SKM-1 (cell line): Measurements from ENCODE around the gene B4GALT1.

Experiments used
- DNase-seq: peaks from one replicate; lab custom pipeline; 2025; ENCODE audit not compliant: unreplicated experiment; lab: John Stamatoyannopoulos, UW

Gene B4GALT1

DNA sequence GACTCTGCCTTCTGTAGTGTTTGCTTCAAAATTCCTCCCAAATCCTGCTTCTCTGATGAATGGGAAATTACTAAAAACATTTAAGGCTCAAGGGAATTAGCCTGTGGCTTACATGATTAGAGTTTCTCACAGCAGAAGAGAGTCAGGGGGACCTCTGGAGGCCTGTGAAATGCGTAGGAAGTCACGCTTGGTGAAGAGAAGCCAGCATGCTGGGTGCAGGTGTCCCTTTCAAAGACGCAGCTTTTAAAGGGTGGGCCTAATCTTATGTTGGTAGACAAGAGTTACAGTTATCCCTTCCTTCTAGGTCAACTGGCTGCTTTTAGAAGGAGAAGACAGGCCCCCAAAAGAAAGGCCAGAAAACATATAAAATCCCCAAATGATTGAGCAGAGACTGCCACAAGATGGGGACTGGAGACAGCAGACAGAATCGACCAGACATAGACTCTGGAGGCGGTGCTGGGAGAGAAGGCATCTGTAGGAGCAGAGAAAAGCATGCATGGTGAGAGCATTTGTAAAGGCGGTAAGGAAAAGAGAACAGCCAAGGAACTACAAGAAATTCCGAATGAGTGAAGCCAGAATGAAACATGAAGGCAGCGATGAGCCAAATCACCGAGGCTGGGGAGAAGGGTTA lies 42.3 kb downstream of the B4GALT1 start:
- DNase-seq: no peak

DNA sequence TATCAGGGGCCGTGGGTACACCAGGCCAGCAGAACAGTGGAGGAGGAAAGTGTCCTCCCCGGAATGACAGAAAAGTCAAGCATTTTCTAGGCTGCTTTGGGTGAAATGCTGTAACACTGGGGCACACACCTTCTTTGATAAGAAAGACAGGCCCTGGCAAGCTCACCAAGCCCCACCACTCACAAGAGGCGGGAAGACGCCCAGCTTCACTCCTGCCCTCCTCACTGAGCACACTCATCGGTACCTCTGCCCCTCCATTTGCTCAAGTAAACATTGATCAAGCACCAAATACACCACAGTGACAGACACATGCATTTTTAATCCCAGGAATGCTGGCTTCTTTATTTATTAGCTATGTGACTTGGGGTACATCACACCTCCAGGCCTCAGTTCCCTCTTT lies 43.1 kb downstream of the B4GALT1 start:
- DNase-seq: no peak

DNA sequence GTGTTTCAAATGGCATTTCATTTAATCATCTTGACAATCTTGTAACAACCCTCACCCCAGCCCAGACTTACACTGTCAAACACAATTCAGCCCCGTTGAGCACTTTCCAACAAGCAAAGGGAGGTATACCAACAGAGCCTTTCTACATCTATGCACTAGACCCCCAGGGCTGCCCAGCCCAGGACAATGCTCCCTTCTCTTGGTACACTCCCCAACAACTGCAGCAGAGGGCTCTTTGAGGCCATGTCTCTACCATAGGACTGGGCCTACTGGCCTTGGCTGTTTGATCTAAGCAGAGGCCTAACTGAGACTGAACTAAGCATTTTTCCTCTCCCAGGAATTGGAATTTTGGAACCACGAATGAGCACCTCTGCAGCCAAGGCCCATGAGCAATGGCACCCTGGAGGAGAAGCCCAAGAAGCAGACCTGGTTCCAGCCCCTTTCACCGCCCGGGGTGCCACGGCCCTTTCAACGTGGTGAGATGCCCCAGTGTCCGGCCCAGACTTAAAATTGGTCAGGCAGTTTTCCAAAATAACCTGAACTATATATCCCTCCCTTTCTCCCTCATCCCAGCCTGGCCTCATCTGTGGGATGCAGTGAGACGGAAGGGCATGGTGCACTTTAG lies 43.6 kb downstream of the B4GALT1 start:
- DNase-seq: no peak

DNA sequence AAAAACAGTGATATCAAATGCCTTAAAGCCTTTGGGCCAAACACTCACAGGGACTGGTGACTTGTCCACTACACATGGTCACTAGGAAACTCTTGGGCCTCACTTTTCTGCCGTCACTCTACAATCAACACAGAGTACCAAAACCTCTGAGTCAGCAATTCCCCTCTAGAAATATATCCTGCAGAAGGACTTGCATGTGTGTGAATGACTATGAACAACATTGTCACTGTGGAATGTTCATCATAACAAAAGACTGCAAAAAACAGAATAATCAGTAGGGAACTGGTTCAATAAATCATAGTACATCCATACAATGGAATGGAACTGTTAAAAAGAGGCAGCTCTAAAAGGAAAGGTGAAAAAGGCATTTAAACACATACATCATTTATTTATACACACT lies 46.5 kb downstream of the B4GALT1 start:
- no peak for DNase-seq

DNA sequence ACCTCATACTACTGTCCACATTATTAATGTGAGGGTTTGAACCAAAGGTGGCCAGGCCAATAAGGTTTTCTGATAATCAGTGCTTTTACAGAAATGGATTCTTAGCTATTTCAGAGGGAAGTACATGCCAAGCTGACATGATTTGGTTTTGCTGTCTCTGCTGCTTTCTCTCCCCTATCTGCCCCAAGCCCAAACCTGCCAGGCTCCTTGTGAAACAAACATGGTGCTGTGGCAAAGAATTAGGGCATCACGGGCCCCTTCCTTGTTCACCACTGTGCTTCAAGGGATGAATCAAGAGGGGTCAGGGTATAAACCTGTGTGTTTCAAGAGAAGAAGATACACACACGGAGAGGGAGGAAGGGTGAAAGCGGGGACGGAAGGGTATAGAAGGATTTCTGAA lies 49.3 kb downstream of the B4GALT1 start:
- DNase-seq: no peak

DNA sequence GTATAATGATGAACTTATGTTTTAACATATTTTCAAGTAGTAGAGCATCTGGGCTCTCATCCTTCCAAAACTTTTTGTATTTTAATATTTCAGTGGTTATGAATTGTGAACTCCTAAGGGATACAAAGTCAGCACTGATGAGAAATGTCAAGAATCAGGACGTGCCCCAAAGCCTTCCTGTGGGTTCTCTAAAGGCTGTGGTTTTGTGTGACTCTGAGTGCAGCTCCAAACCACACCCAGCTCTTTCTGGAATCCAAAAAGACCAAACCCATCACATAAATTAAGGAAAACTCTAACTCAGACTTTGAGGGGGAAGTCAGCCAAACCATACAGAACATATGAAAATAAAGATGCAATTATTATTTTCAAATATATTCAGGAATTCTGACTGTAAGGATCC lies 49.8 kb downstream of the B4GALT1 start:
- no peak for DNase-seq

DNA sequence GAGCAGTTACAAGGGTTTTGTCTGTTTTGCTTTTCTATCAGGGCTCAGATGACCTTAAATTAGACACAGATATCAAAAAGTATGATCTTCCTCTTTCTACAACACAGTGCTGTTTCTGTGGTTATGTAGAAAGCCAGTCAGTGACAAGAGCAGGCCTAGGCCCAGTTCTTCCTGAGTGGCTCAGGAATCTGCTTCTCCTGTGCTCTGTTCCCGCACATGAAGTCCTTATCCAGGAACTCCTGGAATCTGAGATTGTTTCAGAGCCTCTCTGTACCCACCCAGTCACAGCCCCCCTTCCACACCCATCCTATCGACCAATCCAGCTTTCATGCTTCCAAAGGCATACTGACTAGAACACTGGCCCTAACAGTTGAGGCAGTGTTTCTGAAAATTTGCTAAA lies 50.3 kb downstream of the B4GALT1 start:
- no peak for DNase-seq

DNA sequence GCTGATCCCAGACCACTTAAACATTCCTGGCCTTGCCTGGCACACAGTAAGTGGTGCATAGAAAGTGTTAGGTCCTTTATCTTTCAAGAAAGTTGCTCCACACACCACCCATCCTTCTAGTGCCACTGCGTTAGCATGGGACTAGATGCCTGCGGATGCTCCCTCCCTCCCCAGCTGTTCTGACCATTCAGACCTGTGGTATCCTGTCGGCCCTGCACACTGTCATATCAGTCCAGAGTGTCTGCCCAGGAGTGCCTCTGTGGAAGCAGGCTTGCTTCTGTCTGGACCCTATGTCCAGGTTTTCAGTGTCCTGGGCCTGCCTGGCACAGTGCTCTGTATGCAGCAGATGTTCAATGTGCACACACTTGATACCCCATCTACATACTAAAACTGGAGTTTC lies 52.4 kb downstream of the B4GALT1 start:
- DNase-seq: no peak

DNA sequence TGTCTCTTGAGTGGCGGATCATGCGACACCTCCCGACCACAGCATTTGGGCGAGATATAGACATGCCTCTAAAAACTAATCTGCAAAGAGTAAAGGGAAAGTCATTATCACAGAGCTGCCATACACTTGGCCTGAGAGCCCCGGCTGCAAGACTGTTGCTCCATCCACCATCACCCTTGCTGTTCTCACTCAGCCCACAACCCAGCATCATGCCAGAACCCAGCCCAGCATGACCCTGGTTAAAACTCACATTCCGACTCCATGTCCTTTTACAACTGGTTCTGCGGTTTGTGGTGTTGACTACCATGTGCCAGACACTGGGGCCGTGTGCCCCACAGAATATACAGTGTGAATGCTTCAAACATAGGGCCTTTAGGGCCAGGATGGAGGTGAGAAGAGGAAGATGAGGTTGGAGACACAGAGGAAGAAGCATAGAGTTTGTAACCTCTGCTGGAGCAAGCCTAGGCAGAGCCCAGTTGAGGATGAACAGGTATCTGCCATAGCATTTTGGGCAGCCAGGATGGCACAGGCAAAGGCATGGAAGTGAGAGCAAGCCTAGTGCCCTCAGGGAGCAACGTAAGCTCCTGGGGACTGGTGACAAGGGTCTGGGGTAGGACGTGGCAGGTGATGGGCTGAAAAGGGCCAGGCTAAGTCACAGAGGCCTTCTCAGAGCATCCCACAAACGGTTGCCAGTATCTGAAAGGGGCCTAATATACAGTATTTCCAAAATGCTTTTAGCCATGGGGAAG lies 53.2 kb downstream of the B4GALT1 start:
- no peak for DNase-seq

DNA sequence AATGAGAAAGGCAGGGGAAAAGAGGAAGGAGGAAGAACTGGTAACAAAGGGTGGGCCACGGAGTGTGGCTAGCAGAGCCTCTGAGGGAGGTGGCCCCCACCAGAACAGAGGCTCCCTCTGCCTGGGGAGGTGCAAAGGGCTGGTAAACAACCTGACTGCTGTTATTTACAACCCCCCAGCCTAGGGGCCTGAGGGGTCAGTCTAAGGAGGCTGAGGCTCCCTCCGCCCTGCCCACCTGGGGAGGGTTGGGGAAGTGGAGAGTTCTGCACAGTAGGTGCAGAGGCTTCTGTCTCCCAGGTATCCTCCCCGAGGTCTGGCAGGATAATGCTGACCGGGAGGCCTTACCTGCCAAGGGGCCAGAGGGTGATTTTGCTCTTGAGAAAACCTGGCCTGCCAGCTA lies 55.0 kb downstream of the B4GALT1 start:
- no peak for DNase-seq

DNA sequence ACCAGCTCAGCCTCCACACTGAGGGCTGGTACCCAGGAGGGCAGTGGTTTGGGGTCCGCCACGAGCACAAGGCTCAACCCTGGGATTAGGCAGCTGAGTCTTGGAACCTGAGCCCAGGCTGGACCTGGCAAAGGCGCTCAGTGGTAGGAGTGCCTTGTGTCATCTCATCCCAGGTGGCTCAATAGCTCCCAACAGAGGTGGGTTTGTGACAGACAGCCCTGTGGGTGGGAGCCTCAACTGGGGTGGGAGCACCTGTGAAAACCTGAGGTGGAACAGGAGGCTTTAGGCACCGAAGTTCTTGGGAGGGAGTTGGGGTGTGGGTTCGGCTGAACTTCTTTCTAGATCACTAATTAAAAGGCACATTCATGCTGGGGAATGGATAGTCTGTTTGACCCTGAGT lies 55.5 kb downstream of the B4GALT1 start:
- no peak for DNase-seq

DNA sequence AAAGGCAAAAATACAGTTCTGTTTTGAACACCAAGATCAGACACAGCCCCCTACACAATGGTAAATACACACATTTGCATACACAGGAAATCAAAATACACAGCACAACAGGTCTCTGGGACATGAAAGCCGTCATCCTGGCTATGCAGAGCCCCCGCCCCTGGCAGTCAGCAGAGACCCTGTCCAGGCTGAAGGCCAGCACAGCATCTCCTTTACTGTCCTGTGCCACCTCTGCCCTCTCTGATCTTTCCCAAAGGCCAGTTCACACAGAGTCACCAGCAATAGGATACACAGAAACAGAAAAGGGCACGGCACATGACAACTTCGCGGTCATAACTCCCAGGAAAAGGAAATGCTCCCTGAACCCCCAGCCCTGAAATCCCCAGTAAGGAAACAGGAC lies 56.5 kb downstream of the B4GALT1 start:
- DNase-seq: no peak

DNA sequence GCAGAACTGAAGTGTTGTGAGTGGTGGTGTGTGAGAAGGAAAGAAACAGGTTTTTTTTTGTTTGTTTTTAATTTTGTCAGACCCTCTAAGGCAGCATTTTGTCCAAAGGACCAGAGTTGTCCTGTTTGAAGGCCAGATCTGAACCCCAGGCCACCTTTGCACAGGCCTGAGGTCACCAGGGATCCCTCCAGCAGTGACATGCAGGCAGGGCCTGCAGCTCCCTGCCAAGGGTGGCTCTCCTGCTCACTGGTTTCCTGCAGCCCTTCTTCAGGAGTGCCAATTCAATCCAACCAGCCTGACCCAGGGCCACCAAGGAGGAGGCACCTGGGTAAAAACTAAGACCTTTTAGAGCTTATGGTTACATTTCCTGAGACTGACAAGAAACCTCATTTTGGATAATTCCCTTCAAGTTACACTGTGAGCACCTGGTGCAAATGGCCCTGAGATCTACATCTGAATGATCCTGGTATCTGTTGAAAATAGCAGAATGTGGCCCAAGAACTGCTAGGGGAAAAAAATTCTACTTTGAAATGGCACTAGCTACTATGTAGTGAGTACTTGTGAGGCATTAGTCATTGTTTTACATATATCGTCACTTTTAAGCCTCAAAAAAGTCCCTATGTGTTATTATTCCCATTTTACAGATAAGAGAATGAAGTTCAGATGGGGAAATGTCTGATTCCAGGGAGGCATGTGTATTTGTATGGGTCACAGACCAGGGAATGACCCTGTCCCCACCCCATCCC lies 57.1 kb downstream of the B4GALT1 start:
- DNase-seq: no peak

DNA sequence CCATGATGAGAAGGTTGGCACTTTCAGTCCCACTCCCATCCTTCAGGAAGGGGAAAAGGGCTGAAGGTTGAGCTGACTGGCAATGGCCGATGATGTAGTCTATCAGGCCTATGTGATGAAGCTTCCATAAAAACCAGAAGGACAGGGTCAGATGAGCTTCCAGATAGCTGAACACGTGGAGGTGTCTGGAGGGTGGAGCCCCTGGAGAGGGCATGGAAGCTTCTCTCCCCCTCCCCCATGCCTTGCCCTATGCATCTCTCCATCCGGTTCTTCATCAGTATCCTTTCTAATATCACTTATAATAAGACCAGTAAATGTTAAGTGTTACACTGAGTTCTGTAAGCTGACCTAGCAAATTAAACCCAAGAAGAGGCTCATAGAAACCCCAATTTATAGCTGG lies 58.0 kb downstream of the B4GALT1 start:
- DNase-seq: no peak

DNA sequence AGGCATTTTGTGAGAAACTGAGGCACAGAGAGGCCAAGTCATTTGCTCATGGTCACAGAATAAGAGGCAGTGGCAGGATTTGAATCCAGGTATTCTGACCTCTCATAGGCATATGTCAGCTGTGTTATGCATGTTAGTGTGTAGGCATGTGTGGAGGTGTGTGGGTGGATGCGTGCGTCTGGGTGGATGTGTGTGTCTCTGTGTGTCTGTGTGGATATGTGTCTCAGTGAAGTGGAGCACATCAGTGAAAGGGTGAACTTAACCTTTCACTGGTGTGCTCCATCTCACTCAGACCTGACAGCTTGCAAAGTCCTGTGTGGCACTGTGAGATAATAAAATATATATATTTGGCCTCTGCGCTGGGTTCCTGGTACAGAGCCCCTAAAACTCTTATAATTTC lies 58.7 kb downstream of the B4GALT1 start:
- DNase-seq: no peak

DNA sequence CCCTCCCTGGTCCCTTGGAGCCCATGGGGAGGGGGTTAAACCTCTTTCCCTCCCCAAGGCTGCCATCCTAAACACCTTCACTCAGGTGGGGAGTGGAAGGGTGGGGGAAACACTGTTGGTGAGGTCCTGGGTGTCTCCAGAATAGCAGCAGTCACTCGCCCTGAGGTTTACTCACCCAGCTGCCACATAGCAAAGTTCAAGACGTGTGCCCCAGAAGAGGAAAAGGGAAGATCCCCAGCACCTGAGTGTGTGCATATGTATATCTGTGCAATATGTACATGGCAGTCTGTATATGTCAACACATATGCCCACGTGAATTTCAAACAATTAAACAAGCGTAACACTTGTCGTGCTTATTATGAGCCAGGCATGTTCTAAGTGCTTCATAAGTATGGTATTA lies 59.4 kb downstream of the B4GALT1 start:
- no peak for DNase-seq

DNA sequence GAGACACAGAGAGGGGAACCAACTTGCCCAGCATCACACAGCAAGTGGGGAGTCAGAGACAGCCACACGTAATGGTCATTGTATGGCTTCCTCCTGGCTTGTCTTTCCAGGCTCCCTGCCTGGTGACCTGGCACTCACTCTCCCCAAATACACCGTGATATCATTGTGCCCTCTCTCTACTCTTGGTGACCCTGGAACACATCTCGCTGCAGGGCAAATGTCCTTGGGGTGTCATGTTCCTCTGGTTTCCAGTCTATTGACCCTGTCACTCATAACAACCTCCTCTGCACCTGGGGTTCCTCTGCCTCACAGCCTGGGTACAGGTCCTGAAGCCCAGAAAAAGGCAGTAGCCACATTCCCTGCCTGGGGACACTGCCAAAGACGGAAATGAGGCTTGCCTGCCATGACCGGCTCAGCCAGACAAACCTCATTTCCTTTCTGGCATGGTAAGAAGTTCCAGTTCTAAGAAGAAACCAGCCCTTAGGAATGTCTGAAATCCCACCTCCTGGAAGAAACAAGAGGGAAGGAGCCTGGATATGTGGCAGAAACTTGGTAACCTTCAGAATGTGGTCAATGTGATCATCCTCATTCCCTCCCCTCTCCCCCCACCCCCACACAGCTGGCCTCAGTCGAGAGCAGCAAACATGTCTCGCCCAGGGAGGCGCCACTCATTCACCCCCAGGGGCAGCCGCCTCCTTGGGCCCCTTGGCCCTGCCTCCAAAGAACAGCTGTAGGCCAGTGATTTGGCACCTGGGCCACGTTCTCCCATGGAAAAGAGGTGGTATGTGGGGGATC lies 60.1 kb downstream of the B4GALT1 start:
- no peak for DNase-seq

DNA sequence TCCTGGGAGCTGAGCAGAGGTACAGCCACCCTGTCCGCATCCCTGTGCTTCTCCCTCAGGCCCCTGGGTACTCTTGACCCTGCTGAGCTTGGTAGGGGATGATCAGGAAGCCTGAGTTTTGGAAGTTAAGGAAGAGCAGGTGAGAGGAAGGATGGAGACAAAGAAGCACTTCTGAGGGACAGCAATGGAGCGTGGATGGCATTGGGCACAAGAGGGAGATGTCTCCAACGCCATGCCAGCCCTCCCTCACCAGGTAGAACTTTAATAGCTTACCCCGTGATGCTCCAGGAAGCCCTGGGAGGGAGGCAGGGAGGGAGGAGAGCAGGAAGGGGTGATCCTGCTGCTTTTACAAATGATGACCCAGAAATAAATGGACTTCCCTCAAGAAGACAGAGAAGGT lies 60.8 kb downstream of the B4GALT1 start:
- DNase-seq: no peak

DNA sequence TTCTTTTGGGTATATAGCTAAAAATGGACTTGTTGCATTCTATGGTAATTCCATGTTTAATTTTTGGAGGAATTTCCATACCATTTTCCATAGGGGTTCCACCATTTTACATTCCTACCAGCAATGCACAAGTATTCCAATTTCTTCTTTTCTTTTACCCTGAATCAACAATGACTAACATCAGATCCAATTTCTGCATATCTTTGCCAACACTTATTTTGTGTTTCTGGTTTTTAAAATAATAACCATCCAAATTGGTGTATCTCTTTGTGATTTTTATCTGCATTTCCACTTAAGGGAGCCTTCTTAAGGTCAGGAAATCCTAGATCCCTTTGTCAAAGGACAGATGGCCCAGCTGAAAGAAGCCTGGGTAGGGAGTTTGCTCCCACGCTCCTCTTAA lies 61.2 kb downstream of the B4GALT1 start:
- no peak for DNase-seq

DNA sequence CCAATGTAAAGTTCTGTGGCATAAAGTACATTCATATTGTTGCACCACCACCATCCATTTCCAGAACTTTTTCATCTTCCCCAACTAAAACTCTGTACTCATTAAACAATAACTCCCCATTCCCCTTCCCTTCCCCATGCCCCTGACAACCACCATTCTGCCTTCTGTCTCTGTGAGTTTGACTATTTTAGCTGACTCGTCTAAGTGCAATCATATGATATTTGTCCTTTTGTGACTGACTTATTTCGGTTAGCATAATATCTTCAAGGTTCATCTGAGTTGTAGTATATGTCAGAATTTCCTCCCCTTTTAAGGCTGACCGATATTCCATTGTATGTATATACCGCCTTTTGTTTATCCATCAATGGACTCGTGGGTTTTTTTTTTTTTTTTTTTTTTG lies 61.6 kb downstream of the B4GALT1 start:
- DNase-seq: no peak

DNA sequence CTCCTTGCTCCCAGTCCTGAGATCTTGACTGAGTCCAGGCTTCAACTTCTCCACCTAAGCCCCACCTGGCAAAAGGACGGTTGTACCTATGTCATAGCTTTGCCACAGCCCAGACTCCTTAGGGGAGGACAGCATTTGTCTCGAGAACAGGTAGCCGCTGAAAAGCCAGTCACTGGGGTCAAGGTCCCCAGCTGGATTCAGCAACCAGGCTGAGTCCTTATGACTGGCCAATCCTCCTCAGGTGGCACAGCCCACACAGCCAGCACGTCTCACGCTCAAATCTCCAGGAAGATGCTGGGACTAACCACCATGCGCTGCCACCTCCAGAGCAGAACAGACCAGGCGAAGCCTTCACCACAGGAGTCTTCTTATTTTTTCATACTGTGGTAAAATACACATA lies 62.7 kb downstream of the B4GALT1 start:
- no peak for DNase-seq
